ENCODE data around the gene ADCY3.
"Not testable (repeated sequence)": the region's sequence is repeated elsewhere in the genome, so short reads cannot be mapped to it uniquely, and the experiment has no call there.

The ADCY3 gene

DNA sequence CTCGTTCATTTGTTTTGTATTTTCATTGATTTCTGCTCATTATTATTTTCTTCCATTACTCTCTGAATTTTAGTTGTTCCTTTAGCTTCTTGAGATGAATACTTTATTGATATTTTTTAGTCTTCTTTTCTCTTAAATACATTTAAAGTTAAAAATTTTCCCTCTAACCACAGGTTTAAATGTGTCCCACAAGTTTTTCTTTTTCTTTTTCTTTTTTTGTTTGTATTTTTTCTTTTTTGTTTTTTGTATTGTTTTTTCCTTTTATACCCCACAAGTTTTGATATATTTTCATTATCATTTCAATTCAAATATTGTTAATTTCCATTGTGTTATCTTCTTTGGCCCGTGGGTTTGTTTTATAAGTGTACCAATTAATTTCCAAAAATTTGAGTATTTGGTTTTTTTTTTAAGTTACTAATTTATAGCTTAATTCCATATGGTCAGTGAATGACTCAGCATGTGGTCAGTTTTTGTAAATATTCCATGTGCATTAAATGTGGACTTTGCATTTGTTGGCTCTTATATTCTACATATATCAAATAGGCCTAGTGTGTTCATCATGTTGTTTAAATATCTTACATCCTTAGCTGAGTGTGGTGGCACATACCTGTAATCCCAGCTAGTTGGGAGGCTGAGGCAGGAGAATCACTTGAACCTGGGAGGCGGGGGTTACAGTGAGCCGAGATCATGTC is 110.6 kb downstream of the ADCY3 start:
- no peak for DNase-seq (ENCODE audit: low read depth)

DNA sequence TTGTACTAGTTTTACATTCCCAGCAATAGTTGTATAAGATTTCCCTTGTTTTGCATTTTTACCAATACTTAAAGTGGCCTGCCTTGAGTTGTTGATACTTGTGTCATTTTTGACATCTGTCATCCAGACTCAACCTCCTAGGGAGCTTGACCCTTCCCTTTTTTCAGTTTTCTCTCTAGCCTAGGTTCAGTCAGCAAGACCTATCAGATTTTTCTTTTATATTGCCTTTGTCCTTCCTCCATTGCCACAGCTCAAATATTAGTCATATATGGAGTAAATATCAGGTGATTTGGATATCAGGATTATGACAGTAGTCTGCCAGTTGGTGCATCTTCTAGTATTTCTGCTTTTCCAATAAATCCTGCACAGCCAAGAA is 113.4 kb downstream of the ADCY3 start:
- DNase-seq (ENCODE audit: low read depth): no peak

GRCh38 chr2:24805811-24806660 is 114.0 kb downstream of the ADCY3 start:
- not testable (repeated sequence) for DNase-seq (ENCODE audit: low read depth)

DNA sequence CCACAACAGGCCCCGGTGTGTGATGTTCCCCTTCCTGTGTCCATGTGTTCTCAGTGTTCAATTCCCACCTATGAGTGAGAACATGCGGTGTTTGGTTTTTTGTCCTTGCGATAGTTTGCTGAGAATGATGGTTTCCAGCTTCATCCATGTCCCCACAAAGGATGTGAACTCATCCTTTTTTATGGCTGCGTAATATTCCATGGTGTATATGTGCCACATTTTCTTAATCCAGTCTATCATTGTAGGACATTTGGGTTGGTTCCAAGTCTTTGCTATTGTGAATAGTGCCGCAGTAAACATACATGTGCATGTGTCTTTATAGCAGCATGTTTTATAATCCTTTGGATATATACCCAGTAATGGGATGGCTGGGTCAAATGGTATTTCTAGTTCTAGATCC is 119.5 kb downstream of the ADCY3 start:
- not testable (repeated sequence) for DNase-seq (ENCODE audit: low read depth)

GRCh38 chr2:24797644-24798043 is 122.4 kb downstream of the ADCY3 start:
- DNase-seq (ENCODE audit: low read depth): no peak

GRCh38 chr2:24793761-24794435 is 126.1 kb downstream of the ADCY3 start:
- DNase-seq (ENCODE audit: low read depth): no peak

DNA sequence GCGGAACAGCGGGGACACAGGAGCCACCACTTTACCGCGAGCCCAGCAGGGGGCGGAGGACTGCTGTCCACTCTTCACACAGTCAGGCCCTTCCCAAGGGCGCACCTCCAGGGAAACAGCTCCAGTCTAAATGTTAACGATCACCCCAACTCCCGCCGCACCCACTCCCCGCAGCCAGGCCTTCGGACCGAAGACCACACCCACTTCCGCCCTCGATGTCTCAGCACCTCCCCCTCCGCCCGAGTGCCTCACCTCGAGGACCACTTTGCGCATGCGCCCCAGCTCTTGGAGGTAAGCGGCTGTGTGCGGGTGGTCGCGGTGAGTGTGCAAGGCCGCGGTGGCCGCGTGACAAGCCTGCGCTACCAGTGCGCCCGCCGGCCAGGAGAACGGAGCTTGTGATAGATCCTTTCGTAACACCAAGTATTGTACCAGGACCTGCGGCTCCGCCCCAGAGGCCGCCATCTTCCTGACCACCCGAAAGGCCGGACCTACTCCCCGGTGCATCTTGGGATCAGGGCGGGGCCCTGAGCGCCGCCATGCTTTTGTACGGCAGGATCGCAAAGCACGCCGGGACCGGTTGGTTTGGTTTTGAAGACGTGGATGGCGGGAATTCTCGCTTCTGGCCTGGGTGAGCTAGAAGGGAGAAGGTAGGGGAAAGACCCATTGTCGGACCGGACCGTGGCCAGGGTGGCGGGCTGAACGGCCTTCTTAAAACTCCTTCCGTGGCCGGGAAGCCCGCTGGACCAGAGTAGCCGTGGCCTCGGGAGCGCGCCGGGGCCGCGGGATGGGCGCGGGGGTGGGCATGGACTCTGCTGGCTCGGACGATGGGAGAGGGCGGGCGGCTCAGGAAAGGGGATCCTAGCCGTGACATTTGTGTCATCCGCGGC is 126.9 kb downstream of the ADCY3 start, which contains the start of the genes CENPO and PTRHD1:
Gene CENPO (plus strand): TSS at position 552 of the 887 bp plus-strand sequence. CDS start 495 bp downstream, outside the sequence.
Gene PTRHD1 (minus strand): TSS at position 518 of the 887 bp plus-strand sequence. CDS start 14 bp downstream, at position 504.
- DNase-seq (ENCODE audit: low read depth): peak; percentile 94

- DNase-seq (ENCODE audit: low read depth): no peak
These were observed 127.5 kb downstream of the ADCY3 start for GRCh38 chr2:24792542-24792873.

- no peak for DNase-seq (ENCODE audit: low read depth)
These were observed 128.6 kb downstream of the ADCY3 start for GRCh38 chr2:24791452-24791851.

- DNase-seq (ENCODE audit: low read depth): no peak
These were observed 131.2 kb downstream of the ADCY3 start for GRCh38 chr2:24788816-24789215.

GRCh38 chr2:24787532-24787931 is 132.5 kb downstream of the ADCY3 start:
- no peak for DNase-seq (ENCODE audit: low read depth)

GRCh38 chr2:24785671-24786321 is 134.2 kb downstream of the ADCY3 start:
- no peak for DNase-seq (ENCODE audit: low read depth)

DNA sequence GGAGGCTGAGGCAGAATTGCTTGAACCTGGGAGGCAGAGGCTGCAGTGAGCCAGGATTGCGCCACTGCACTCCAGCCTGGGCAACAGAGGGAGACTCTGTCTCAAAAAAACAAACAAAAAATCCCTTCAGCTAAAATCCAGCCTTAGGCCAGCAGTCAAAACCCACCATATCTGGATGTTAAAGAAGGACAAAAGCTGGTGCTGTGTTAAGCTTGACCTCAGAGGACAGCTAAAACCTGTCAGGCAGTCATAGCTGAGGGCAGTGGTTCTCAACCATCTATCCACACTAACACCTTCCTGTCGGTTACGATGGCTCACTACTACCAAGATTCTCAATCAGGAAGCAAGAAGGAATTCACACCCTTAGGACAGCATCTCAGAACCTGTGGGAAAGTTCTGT is 136.4 kb downstream of the ADCY3 start:
- no peak for DNase-seq (ENCODE audit: low read depth)

GRCh38 chr2:24779116-24779515 is 140.9 kb downstream of the ADCY3 start:
- DNase-seq (ENCODE audit: low read depth): no peak

DNA sequence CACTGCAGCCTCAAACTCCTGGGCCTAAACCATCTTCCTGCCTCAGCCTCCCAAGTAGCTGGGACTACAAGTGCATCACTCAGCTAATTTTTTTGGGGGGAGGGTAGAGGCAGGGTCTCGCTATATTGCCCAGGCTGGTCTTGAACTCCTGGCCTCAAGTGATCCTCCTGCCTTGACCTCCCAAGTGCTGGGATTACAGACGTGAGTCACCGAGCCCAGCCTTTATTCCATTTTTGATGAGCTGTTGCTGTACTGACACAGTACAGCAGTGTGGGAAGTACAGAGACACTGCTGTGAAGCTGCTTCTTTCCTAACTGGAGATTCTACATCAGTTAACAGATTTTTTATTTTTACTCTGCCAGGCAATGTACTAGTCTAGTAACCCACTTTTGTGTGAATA is 145.7 kb downstream of the ADCY3 start:
- DNase-seq (ENCODE audit: low read depth): no peak

GRCh38 chr2:24771764-24772586 is 148.1 kb downstream of the ADCY3 start:
- peak; percentile 42 for DNase-seq (ENCODE audit: low read depth)

- peak; percentile 28 for DNase-seq (ENCODE audit: low read depth)
These were observed 149.0 kb downstream of the ADCY3 start for GRCh38 chr2:24771061-24771460.

Measured in amniotic epithelial cell (primary cell).